HG03280 (cell line): ENCODE measurements around the gene ECI1.
A peak's percentile ranks its signal among the peaks of the same experiment; 100 is the strongest.
"Not testable (repeated sequence)": the region's sequence is repeated elsewhere in the genome, so short reads cannot be mapped to it uniquely, and the experiment has no call there.

Experiments used
- ATAC-seq: cut with Tn5 transposase; IDR thresholded peaks from one replicate; pipeline ENCODE4 v1.9.1; 2021; ENCODE audit warnings: mild to moderate bottlenecking, moderate library complexity; ENCODE audit not compliant: unreplicated experiment

Gene ECI1

GRCh38 chr16:2212362-2213324 lies 38.7 kb downstream of the ECI1 start:
- ATAC-seq, result no peak

GRCh38 chr16:2211923-2212347 lies 39.5 kb downstream of the ECI1 start:
- no peak for ATAC-seq

- no peak for ATAC-seq
These were observed 40.7 kb downstream of the ECI1 start, which contains the start of gene BRICD5 for GRCh38 chr16:2210386-2211365. BRICD5 (minus strand) TSS chr16:2210863; CDS start chr16:2210833, 30 bp downstream.

- ATAC-seq, result no peak
These were observed 41.4 kb downstream of the ECI1 start for GRCh38 chr16:2210009-2210332.

GRCh38 chr16:2209258-2210008 lies 42.0 kb downstream of the ECI1 start:
- no peak for ATAC-seq

GRCh38 chr16:2208772-2209171 lies 42.6 kb downstream of the ECI1 start:
- ATAC-seq, result no peak

- no peak for ATAC-seq
These were observed 43.1 kb downstream of the ECI1 start for GRCh38 chr16:2208308-2208707.

GRCh38 chr16:2207872-2208271 lies 43.5 kb downstream of the ECI1 start:
- no peak for ATAC-seq

- ATAC-seq, result no peak
These were observed 44.5 kb downstream of the ECI1 start for GRCh38 chr16:2206780-2207433.

GRCh38 chr16:2206420-2206779 lies 45.0 kb downstream of the ECI1 start:
- no peak for ATAC-seq

- ATAC-seq, result no peak
These were observed 45.4 kb downstream of the ECI1 start for GRCh38 chr16:2205967-2206313.

GRCh38 chr16:2205104-2205966 lies 46.1 kb downstream of the ECI1 start, which contains the start of gene MLST8:
MLST8 (plus strand) TSS chr16:2205454; CDS start chr16:2206086, 632 bp downstream.
- ATAC-seq, result peak; percentile 80

GRCh38 chr16:2204416-2205103 lies 46.8 kb downstream of the ECI1 start:
- ATAC-seq, result no peak

GRCh38 chr16:2203119-2203688 lies 48.2 kb downstream of the ECI1 start:
- not testable (repeated sequence) for ATAC-seq

GRCh38 chr16:2200313-2200712 lies 51.1 kb downstream of the ECI1 start:
- ATAC-seq, result no peak

- no peak for ATAC-seq
These were observed 51.7 kb downstream of the ECI1 start for GRCh38 chr16:2199621-2200139.

GRCh38 chr16:2199095-2199494 lies 52.3 kb downstream of the ECI1 start:
- no peak for ATAC-seq

- ATAC-seq, result no peak
These were observed 53.1 kb downstream of the ECI1 start for GRCh38 chr16:2198283-2198682.
